K562 (cell line): ENCODE data around the gene SFTPB. TPM values are rescaled to one million over a fixed set of nuclear protein-coding genes. Genes with fewer than 3 reads are reported as not detected.

Experiments
- BCOR ChIP-seq: fragments of 450-650 bp; IDR thresholded peaks from 2 replicates; pipeline ENCODE4 v1.6.1; 2016
- CAMTA2 ChIP-seq: fragments of 250-450 bp; sonication (Bioruptor Pico); conservative IDR thresholded peaks from 2 replicates; pipeline ENCODE4 v1.5.1; 2022
- CEBPG ChIP-seq, 3 experiments: fragments of 200-800 bp in 1 of 3; sonication (Bioruptor generic) in 1 of 3; sonication (generic) in 1 of 3; formaldehyde crosslinking in 1 of 3; IDR thresholded peaks in 2 of 3; conservative IDR thresholded peaks in 1 of 3; 2 replicates each; pipeline versions ENCODE4 v1.6.1 to v1.8.0; 2016 to 2022; ENCODE audit warnings: missing compliant biosample characterization in 2 of 3, missing genetic modification characterization in 2 of 3, mild to moderate bottlenecking in 1 of 3, missing genetic modification reagents in 1 of 3
- CREM ChIP-seq: IDR thresholded peaks from 2 replicates; pipeline ENCODE4 v1.6.1; 2014; ENCODE audit warnings: antibody characterized with exemption, low read depth
- FOXA1 ChIP-seq: fragments of 450-650 bp; IDR thresholded peaks from 2 replicates; pipeline ENCODE4 v1.6.1; 2016; ENCODE audit warnings: mild to moderate bottlenecking, borderline replicate concordance
- MXI1 ChIP-seq: IDR thresholded peaks from 2 replicates; pipeline ENCODE4 v1.6.1; 2011; ENCODE audit warnings: low read depth, mild to moderate bottlenecking, improper control_type of control experiment, low read length
- SETDB1 ChIP-seq: IDR thresholded peaks from one replicate; pipeline ENCODE4 v1.6.1; 2012; ENCODE audit warnings: low read length, control low read depth, inconsistent platforms
- YBX1 ChIP-seq: fragments of 450-650 bp; IDR thresholded peaks from 2 replicates; pipeline ENCODE4 v1.7.1; 2016; ENCODE audit warnings: mild to moderate bottlenecking
- ZNF583 ChIP-seq: fragments of 250-450 bp; sonication (Bioruptor Pico); IDR thresholded peaks from 2 replicates; pipeline ENCODE4 v1.4.0; 2020
- polyA plus RNA-seq, 8 experiments: library from polyadenylated mRNA; depleted of rRNA in 4 of 8; stranded (reverse) in 5 of 8; unstranded in 3 of 8; fragments of >200 nt; fragmentation: Nextera tagmentation in 2 of 8; fragmentation: Illumina TruSeq in 1 of 8; extraction: Ambion mirVana in 2 of 8; extraction: Trizol in 1 of 8; gene quantifications; 2 replicates each; pipeline versions ENCODE4 v1.2.1 to v1.2.3, GENCODE V29; 2011 to 2014; ENCODE audit warnings: inconsistent platforms in 1 of 8, missing spikeins in 1 of 8
- total RNA-seq, 7 experiments: library from RNA; depleted of rRNA in 6 of 7; stranded (reverse); fragments of >200 nt in 6 of 7; fragmentation: Illumina TruSeq in 2 of 7; extraction: Trizol in 2 of 7; gene quantifications; 2 replicates each; pipeline versions ENCODE4 v1.2.1 to v1.2.3, GENCODE V29; 2011 to 2021; ENCODE audit warnings: low replicate concordance in 1 of 7
- TF ChIP-seq, protein P1 (sequence below), 2 experiments: fragments of 450-650 bp; IDR thresholded peaks; 2 replicates each; pipeline ENCODE4 v1.6.1; 2016; ENCODE audit warnings: mild to moderate bottlenecking in 2 of 2, borderline replicate concordance in 1 of 2, low read depth in 1 of 2, moderate library complexity in 1 of 2
- TF ChIP-seq, protein P2 (sequence below): sonication (generic); formaldehyde crosslinking; IDR thresholded peaks from 2 replicates; pipeline ENCODE4 v1.8.1; 2022; ENCODE audit warnings: missing genetic modification reagents
- TF ChIP-seq, protein P3 (sequence below): fragments of 450-650 bp; conservative IDR thresholded peaks from 2 replicates; pipeline ENCODE4 v1.6.1; 2016; ENCODE audit warnings: missing genetic modification characterization, low read depth, mild to moderate bottlenecking, missing compliant biosample characterization, moderate library complexity
- TF ChIP-seq, protein P4 (sequence below): fragments of 250-450 bp; sonication (Bioruptor Pico); IDR thresholded peaks from 2 replicates; pipeline ENCODE4 v1.5.0; 2021
- TF ChIP-seq, protein P5 (sequence below): fragments of 150-350 bp; conservative IDR thresholded peaks from 2 replicates; pipeline ENCODE4 v1.6.1; 2014; ENCODE audit warnings: low read length

Gene SFTPB
- total and polyA plus RNA-seq, 9 of the 15 experiments (the other 6 are each of a cell fraction or from before 2014, with no cell fraction given): 0.03 to 7.0 TPM; not detected in 7

DNA sequence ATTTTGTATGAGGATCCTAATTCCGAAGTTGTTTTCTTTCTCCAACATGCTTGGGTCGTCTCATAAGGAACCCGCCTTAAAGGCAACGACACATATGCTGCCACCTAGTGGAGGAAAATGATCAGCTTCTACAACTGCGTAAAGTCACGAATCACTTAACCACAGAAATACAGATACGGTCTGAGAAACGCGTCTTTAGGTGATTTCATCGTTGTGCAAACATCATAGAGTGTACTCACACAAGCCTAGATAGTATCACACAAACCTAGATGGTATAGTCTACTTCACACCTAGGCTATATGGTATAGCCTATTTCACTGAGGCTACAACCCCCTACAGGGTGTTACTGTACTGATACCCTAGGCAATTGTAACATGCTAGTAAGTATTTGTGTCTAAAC, 39.3 kb upstream of the SFTPB start (continued):
- TF ChIP-seq, protein P1, sequence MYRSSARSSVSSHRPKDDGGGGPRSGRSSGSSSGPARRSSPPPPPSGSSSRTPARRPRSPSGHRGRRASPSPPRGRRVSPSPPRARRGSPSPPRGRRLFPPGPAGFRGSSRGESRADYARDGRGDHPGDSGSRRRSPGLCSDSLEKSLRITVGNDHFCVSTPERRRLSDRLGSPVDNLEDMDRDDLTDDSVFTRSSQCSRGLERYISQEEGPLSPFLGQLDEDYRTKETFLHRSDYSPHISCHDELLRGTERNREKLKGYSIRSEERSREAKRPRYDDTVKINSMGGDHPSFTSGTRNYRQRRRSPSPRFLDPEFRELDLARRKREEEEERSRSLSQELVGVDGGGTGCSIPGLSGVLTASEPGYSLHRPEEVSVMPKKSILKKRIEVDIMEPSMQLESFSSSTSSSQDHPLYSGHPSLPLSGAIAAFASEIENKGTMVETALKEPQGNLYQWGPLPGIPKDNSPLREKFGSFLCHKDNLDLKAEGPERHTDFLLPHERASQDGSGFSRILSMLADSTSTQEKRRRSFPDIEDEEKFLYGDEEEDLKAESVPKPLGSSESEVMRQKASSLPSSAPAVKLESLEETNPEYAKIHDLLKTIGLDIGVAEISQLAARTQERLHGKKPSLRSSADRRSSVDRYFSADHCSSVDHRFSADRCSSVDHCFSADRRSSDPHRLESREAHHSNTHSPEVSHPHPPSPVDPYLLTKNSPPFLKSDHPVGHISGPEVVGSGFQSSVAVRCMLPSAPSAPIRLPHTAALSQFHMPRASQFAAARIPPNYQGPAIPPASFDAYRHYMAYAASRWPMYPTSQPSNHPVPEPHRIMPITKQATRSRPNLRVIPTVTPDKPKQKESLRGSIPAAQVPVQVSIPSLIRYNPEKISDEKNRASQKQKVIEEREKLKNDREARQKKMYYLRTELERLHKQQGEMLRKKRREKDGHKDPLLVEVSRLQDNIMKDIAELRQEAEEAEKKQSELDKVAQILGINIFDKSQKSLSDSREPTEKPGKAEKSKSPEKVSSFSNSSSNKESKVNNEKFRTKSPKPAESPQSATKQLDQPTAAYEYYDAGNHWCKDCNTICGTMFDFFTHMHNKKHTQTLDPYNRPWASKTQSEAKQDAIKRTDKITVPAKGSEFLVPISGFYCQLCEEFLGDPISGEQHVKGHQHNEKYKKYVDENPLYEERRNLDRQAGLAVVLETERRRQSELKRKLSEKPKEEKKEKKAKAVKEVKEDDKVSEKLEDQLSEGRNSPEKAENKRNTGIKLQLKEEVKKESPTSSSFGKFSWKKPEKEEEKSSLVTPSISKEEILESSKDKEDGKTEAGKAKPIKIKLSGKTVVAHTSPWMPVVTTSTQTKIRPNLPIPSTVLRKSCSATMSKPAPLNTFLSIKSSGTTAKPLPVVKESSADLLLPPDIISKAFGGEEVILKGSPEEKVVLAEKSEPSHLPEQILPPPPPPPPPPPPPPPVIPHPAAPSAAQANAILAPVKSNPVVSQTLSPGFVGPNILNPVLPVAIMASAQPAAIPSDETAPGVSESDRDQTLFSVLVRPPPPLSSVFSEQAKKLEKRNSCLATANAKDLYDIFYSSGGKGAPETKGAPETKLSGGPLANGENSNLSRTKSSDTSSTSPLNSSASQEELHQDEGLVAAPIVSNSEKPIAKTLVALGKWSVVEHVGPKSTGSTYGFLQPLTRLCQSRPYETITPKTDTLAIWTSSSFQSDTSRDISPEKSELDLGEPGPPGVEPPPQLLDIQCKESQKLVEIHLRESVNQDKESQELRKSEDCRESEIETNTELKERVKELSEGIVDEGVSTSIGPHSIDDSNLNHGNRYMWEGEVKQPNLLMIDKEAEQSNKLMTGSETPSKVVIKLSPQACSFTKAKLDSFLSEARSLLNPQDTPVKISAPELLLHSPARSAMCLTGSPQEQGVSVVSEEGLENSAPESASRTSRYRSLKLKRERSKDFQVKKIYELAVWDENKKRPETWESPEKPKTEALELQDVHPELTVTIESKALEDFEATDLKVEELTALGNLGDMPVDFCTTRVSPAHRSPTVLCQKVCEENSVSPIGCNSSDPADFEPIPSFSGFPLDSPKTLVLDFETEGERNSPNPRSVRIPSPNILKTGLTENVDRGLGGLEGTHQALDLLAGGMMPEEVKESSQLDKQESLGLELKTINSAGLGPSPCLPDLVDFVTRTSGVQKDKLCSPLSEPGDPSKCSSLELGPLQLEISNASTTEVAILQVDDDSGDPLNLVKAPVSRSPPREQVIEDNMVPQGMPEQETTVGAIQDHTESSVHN (IDR thresholded peaks at IDR 0.05; ENCODE audit: borderline replicate concordance in 1 of 2, low read depth in 1 of 2): peak in 1 of 2 experiments; percentile 56; a peak in 2 of 4 replicates
- TF ChIP-seq, protein P2, sequence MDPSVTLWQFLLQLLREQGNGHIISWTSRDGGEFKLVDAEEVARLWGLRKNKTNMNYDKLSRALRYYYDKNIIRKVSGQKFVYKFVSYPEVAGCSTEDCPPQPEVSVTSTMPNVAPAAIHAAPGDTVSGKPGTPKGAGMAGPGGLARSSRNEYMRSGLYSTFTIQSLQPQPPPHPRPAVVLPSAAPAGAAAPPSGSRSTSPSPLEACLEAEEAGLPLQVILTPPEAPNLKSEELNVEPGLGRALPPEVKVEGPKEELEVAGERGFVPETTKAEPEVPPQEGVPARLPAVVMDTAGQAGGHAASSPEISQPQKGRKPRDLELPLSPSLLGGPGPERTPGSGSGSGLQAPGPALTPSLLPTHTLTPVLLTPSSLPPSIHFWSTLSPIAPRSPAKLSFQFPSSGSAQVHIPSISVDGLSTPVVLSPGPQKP (CRISPR knock-in tag): no peak
- TF ChIP-seq ZNF583 (CRISPR knock-in tag) (no peak), MXI1 (no peak), FOXA1 (peak; percentile 65; the same call in 1 of the 2 replicates), BCOR (0 out of 2 replicates have a peak, but pooled peaks have one; percentile 11), CEBPG (CRISPR knock-in tag; IDR thresholded peaks at IDR 0.05) (no peak), CEBPG (tag; conservative IDR thresholded peaks at IDR 0.05 in 1 of 2, IDR thresholded peaks at IDR 0.05 in 1 of 2) (0 out of 4 replicates have a peak, but pooled peaks of 1 of the 2 experiments have one; percentile 26), SETDB1 (no peak), CREM (peak; percentile 65; the same call in 1 of the 2 replicates), YBX1 (no peak), CAMTA2 (no peak)
- TF ChIP-seq, protein P3, sequence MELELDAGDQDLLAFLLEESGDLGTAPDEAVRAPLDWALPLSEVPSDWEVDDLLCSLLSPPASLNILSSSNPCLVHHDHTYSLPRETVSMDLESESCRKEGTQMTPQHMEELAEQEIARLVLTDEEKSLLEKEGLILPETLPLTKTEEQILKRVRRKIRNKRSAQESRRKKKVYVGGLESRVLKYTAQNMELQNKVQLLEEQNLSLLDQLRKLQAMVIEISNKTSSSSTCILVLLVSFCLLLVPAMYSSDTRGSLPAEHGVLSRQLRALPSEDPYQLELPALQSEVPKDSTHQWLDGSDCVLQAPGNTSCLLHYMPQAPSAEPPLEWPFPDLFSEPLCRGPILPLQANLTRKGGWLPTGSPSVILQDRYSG (tag): no peak
- TF ChIP-seq, protein P4, sequence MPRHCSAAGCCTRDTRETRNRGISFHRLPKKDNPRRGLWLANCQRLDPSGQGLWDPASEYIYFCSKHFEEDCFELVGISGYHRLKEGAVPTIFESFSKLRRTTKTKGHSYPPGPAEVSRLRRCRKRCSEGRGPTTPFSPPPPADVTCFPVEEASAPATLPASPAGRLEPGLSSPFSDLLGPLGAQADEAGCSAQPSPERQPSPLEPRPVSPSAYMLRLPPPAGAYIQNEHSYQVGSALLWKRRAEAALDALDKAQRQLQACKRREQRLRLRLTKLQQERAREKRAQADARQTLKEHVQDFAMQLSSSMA (CRISPR knock-in tag): no peak
- TF ChIP-seq, protein P5, sequence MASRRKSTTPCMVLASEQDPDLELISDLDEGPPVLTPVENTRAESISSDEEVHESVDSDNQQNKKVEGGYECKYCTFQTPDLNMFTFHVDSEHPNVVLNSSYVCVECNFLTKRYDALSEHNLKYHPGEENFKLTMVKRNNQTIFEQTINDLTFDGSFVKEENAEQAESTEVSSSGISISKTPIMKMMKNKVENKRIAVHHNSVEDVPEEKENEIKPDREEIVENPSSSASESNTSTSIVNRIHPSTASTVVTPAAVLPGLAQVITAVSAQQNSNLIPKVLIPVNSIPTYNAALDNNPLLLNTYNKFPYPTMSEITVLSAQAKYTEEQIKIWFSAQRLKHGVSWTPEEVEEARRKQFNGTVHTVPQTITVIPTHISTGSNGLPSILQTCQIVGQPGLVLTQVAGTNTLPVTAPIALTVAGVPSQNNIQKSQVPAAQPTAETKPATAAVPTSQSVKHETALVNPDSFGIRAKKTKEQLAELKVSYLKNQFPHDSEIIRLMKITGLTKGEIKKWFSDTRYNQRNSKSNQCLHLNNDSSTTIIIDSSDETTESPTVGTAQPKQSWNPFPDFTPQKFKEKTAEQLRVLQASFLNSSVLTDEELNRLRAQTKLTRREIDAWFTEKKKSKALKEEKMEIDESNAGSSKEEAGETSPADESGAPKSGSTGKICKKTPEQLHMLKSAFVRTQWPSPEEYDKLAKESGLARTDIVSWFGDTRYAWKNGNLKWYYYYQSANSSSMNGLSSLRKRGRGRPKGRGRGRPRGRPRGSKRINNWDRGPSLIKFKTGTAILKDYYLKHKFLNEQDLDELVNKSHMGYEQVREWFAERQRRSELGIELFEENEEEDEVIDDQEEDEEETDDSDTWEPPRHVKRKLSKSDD: no peak
